H9 (cell line): ENCODE measurements around the gene TNRC18. TPM values are rescaled to one million over a fixed set of nuclear protein-coding genes. Genes with fewer than 3 reads are reported as not detected.
A peak's percentile ranks its signal among the peaks of the same experiment; 100 is the strongest.

Experiments
- DNase-seq: peaks from one replicate; pipeline ENCODE4 v3.0.0-alpha.2; 2017
- H2AFZ ChIP-seq: one replicate; pipeline ENCODE4 v1.6.1; 2013; ENCODE audit warnings: mild to moderate bottlenecking, low read length, control low read depth, moderate library complexity
- H2AK5ac ChIP-seq: 2 replicates; pipeline ENCODE4 v1.6.1; 2013; ENCODE audit warnings: low read length, control low read depth, mixed read lengths; ENCODE audit not compliant: insufficient read length
- H2BK120ac ChIP-seq: one replicate; pipeline ENCODE4 v1.6.1; 2013; ENCODE audit warnings: low read depth, mild to moderate bottlenecking, low read length, control low read depth, inconsistent platforms; ENCODE audit not compliant: poor library complexity, severe bottlenecking
- H2BK12ac ChIP-seq: 2 replicates; pipeline ENCODE4 v1.6.1; 2013; ENCODE audit warnings: low read length, control low read depth, mixed read lengths, low read depth; ENCODE audit not compliant: insufficient read length
- H2BK15ac ChIP-seq: 2 replicates; pipeline ENCODE4 v1.6.1; 2013; ENCODE audit warnings: low read depth, low read length, control low read depth
- H2BK20ac ChIP-seq: one replicate; pipeline ENCODE4 v1.6.1; 2013; ENCODE audit warnings: low read depth, mild to moderate bottlenecking, low read length, control low read depth, inconsistent platforms; ENCODE audit not compliant: poor library complexity, severe bottlenecking
- H2BK5ac ChIP-seq: 2 replicates; pipeline ENCODE4 v1.6.1; 2013; ENCODE audit warnings: low read length, control low read depth, mixed read lengths; ENCODE audit not compliant: insufficient read length
- H3K14ac ChIP-seq: 2 replicates; pipeline ENCODE4 v1.6.1; 2013; ENCODE audit warnings: low read length, control low read depth; ENCODE audit not compliant: insufficient read depth
- H3K18ac ChIP-seq: 2 replicates; pipeline ENCODE4 v1.6.1; 2013; ENCODE audit warnings: low read depth, mild to moderate bottlenecking, mixed read lengths, low read length, control low read depth; ENCODE audit not compliant: insufficient read length
- H3K23ac ChIP-seq: 2 replicates; pipeline ENCODE4 v1.6.1; 2013; ENCODE audit warnings: low read length, control low read depth, mixed read lengths, low read depth; ENCODE audit not compliant: insufficient read length
- H3K23me2 ChIP-seq: 2 replicates; pipeline ENCODE4 v1.6.1; 2013; ENCODE audit warnings: low read depth, mild to moderate bottlenecking, mixed read lengths, low read length, control low read depth; ENCODE audit not compliant: insufficient read length, poor library complexity, severe bottlenecking
- H3K27ac ChIP-seq: 2 replicates; pipeline ENCODE4 v1.5.1; 2013; ENCODE audit warnings: low read length, control low read depth, mixed read lengths, low read depth; ENCODE audit not compliant: insufficient read length
- H3K27me3 ChIP-seq: 2 replicates; pipeline ENCODE4 v1.6.1; 2013; ENCODE audit warnings: low read length, control low read depth, inconsistent platforms; ENCODE audit not compliant: insufficient read depth
- H3K4ac ChIP-seq: 2 replicates; pipeline ENCODE4 v1.6.1; 2013; ENCODE audit warnings: low read depth, mild to moderate bottlenecking, control low read depth, inconsistent platforms, low read length, moderate library complexity
- H3K4me1 ChIP-seq: 2 replicates; pipeline ENCODE4 v1.6.1; 2013; ENCODE audit warnings: low read length, control low read depth, inconsistent platforms; ENCODE audit not compliant: insufficient read depth
- H3K4me2 ChIP-seq: 2 replicates; pipeline ENCODE4 v1.6.1; 2013; ENCODE audit warnings: low read length, control low read depth, mixed read lengths; ENCODE audit not compliant: insufficient read length, insufficient read depth
- H3K56ac ChIP-seq: 2 replicates; pipeline ENCODE4 v1.6.1; 2013; ENCODE audit warnings: low read depth, mild to moderate bottlenecking, mixed read lengths, low read length, control low read depth; ENCODE audit not compliant: insufficient read length
- H3K79me1 ChIP-seq: 2 replicates; pipeline ENCODE4 v1.6.1; 2013; ENCODE audit warnings: low read depth, mild to moderate bottlenecking, moderate library complexity, low read length, control low read depth, inconsistent platforms; ENCODE audit not compliant: insufficient read depth, poor library complexity, severe bottlenecking
- H3K79me2 ChIP-seq: 2 replicates; pipeline ENCODE4 v1.6.1; 2013; ENCODE audit warnings: low read length, control low read depth, inconsistent platforms; ENCODE audit not compliant: insufficient read depth
- H3K9ac ChIP-seq: 2 replicates; pipeline ENCODE4 v1.6.1; 2013; ENCODE audit warnings: low read length, control low read depth, mixed read lengths; ENCODE audit not compliant: insufficient read length; ENCODE audit errors: extremely low read depth
- H3K9me3 ChIP-seq: one replicate; pipeline ENCODE4 v1.6.1; 2013; ENCODE audit warnings: low read depth, low read length, inconsistent platforms; ENCODE audit not compliant: control insufficient read depth
- H3T11ph ChIP-seq: one replicate; pipeline ENCODE4 v1.6.1; 2013; ENCODE audit warnings: mild to moderate bottlenecking, low read length, control low read depth, inconsistent platforms
- H4K20me1 ChIP-seq: one replicate; pipeline ENCODE4 v1.6.1; 2013; ENCODE audit not compliant: control insufficient read depth, insufficient read length, insufficient read depth
- H4K5ac ChIP-seq: 2 replicates; pipeline ENCODE4 v1.6.1; 2013; ENCODE audit warnings: low read depth, mild to moderate bottlenecking, mixed read lengths, low read length, control low read depth; ENCODE audit not compliant: insufficient read length
- H4K8ac ChIP-seq: replicated peaks from 2 replicates; pipeline ENCODE4 v1.6.1; 2013; ENCODE audit warnings: low read length, control low read depth, mixed read lengths, low read depth; ENCODE audit not compliant: insufficient read length
- H4K91ac ChIP-seq: 2 replicates; pipeline ENCODE4 v1.6.1; 2013; ENCODE audit warnings: low read depth, mild to moderate bottlenecking, moderate library complexity, mixed read lengths, low read length, control low read depth; ENCODE audit not compliant: insufficient read length
- H3K27ac Mint-ChIP-seq, 3 experiments: 2 replicates in 2 of 3; 3 replicates in 1 of 3; pipeline ENCODE4 v1.8.0; 2020 to 2021; ENCODE audit warnings: mixed read lengths in 3 of 3, mild to moderate bottlenecking in 1 of 3, moderate library complexity in 1 of 3
- H3K27me3 Mint-ChIP-seq: 2 replicates; pipeline ENCODE4 v1.8.0; 2021; ENCODE audit warnings: low read depth, mild to moderate bottlenecking, moderate library complexity, mixed read lengths
- H3K36me3 Mint-ChIP-seq, 3 experiments: 2 replicates in 2 of 3; 3 replicates in 1 of 3; pipeline ENCODE4 v1.8.0; 2020 to 2021; ENCODE audit warnings: low read depth in 3 of 3, mixed read lengths in 3 of 3; ENCODE audit not compliant: insufficient read depth in 1 of 3
- H3K4me1 Mint-ChIP-seq, 2 experiments: 2 replicates each; pipeline ENCODE4 v1.8.0; 2020; ENCODE audit warnings: mixed read lengths in 2 of 2
- H3K4me3 Mint-ChIP-seq, 2 experiments: 2 replicates in 1 of 2; 3 replicates in 1 of 2; pipeline ENCODE4 v1.8.0; 2020 to 2021; ENCODE audit warnings: mild to moderate bottlenecking in 2 of 2, mixed read lengths in 2 of 2, moderate library complexity in 1 of 2
- H3K9me3 Mint-ChIP-seq, 2 experiments: 2 replicates in 1 of 2; 3 replicates in 1 of 2; pipeline ENCODE4 v1.8.0; 2020; ENCODE audit warnings: mild to moderate bottlenecking in 2 of 2, mixed read lengths in 2 of 2, moderate library complexity in 1 of 2
- WGBS: extraction: QIAGEN DNeasy Blood & Tissue Kit; methylation state at CpG from one replicate; pipeline ENCODE4 v1.1.7; 2013; ENCODE audit warnings: missing lambda C conversion rate, low lambda C conversion rate, mixed read lengths; ENCODE audit not compliant: insufficient read length; ENCODE audit errors: extremely low coverage; 5-methylcytosine and 5-hydroxymethylcytosine counted together
- total RNA-seq: library from RNA; stranded (reverse); gene quantifications from 2 replicates; pipeline ENCODE4 v1.2.1, GENCODE V29; 2021
- TF ChIP-seq, protein P1 (sequence below): fragments of 200-600 bp; sonication (generic); conservative IDR thresholded peaks from 3 replicates; pipeline ENCODE4 v1.8.0; 2021; ENCODE audit warnings: antibody characterized with exemption, mild to moderate bottlenecking

Gene TNRC18
- total RNA-seq, 1 experiment from 2014 or later, result 21.2 TPM

DNA sequence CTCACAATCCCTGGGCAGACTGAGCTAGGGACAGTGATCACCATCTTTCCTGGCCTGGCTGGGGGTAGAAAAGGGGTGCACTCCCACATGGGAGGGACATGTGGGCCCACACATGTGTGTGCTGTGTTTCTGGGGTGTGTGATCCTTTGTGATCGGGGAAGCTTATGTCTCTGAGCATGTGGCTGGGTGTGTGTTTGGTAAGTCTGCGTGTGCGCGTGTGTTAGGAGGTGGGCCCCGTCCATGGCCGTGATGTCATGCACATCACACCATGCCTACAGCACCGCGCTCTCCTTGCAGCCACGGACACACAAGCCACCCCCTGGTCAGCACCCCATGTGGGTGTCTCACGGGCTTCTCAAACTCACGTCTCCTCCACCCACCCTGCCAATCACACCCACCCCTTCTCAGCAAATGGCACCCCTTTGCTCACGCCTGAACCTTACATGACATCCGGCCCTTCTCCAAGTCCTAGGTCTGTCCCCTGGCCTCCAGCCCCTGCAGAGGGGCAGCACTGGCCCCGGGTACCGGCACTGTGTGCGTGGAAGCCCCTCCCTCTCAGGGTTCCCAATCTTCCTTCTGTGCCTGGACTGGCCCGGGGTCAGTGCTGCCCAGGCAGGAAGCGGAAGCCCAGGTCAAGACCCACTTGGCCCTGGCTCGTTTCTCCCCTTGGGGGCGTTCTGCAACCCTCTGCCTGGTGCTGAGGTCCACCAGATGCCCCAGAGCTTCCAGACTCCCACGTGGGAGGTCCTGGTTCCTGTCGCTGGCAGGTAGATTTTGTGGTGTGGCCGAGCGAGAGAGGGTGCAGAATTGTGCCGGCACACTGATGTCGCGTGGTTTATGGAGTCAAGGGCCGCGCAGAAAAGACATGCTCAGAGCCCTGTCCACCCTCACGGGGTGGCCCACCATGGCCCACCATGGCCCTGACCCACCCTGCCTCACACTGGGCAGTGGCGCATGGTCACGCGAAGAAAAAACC is 128.3 kb downstream of the TNRC18 start:
- H3K36me3 Mint-ChIP-seq, result peaks cover 7 to 31% (median 15%) of the 10 kb centered on the region in 3 experiments
- H3K79me2 ChIP-seq, result no peaks in the 10 kb centered on the region
- H3K9me3 ChIP-seq, result no peaks in the 10 kb centered on the region
- H3K14ac ChIP-seq, result no peak overlapping the region; the same call in 1 of the 2 replicates
- H3K9me3 Mint-ChIP-seq, result peaks cover 0 to 5% of the 10 kb centered on the region in 2 experiments; a peak in 2 of 5 replicates
- H2BK12ac ChIP-seq, result no peak overlapping the region
- H3K4me3 Mint-ChIP-seq, result peak overlapping the region; percentile 72 to 85
- H3K4me1 Mint-ChIP-seq, result peaks cover 7 to 10% of the 10 kb centered on the region in 2 experiments; a peak in 3 of 4 replicates
- no peak overlapping the region for H3T11ph ChIP-seq
- H3K4me2 ChIP-seq, result peak overlapping the region; percentile 65
- no peak overlapping the region for H2BK5ac ChIP-seq
- H3K4ac ChIP-seq, result no peak overlapping the region
- H3K56ac ChIP-seq, result no peak overlapping the region
- no peak for DNase-seq
- H2AFZ ChIP-seq, result no peak overlapping the region
- no peak overlapping the region for H3K9ac ChIP-seq
- no peak overlapping the region for H2BK15ac ChIP-seq
- H2BK20ac ChIP-seq, result no peak overlapping the region
- peaks cover 6% of the 10 kb centered on the region for H3K23me2 ChIP-seq
- H3K27ac Mint-ChIP-seq, result no peak overlapping the region
- no peak overlapping the region for H4K8ac ChIP-seq
- no peak overlapping the region for H3K23ac ChIP-seq
- no peak overlapping the region for H2BK120ac ChIP-seq
- WGBS, result no CpG with 5 or more reads among the region's 33 CpGs
- no peak overlapping the region for H3K27ac ChIP-seq
- H4K5ac ChIP-seq, result no peak overlapping the region
- H4K20me1 ChIP-seq, result no peaks in the 10 kb centered on the region
- H3K4me1 ChIP-seq, result no peaks in the 10 kb centered on the region
- H3K27me3 Mint-ChIP-seq, result peaks cover 18% of the 10 kb centered on the region
- H3K18ac ChIP-seq, result no peak overlapping the region
- no peaks in the 10 kb centered on the region for H3K27me3 ChIP-seq
- no peak overlapping the region for H2AK5ac ChIP-seq
- TF ChIP-seq, protein P1, sequence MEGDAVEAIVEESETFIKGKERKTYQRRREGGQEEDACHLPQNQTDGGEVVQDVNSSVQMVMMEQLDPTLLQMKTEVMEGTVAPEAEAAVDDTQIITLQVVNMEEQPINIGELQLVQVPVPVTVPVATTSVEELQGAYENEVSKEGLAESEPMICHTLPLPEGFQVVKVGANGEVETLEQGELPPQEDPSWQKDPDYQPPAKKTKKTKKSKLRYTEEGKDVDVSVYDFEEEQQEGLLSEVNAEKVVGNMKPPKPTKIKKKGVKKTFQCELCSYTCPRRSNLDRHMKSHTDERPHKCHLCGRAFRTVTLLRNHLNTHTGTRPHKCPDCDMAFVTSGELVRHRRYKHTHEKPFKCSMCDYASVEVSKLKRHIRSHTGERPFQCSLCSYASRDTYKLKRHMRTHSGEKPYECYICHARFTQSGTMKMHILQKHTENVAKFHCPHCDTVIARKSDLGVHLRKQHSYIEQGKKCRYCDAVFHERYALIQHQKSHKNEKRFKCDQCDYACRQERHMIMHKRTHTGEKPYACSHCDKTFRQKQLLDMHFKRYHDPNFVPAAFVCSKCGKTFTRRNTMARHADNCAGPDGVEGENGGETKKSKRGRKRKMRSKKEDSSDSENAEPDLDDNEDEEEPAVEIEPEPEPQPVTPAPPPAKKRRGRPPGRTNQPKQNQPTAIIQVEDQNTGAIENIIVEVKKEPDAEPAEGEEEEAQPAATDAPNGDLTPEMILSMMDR, result no peak
- H4K91ac ChIP-seq, result no peak overlapping the region
- no peaks in the 10 kb centered on the region for H3K79me1 ChIP-seq
